SK-N-SH (cell line): ENCODE results near the gene NOTCH4. TPM values are rescaled to one million over a fixed set of nuclear protein-coding genes. Genes with fewer than 3 reads are reported as not detected.

Experiments
- CTCF ChIA-PET: fragments of 300-600, 350-600 bp; formaldehyde crosslinking; extraction: SDS; loops from one replicate; lab custom pipeline; 2021; lab: Yijun Ruan, JAX
- POLR2A ChIA-PET: fragments of 350-600 bp; sonication (Branson Sonifier 250); formaldehyde crosslinking; extraction: SDS; loops from one replicate; lab custom pipeline; 2020; ENCODE audit warnings: antibody characterized with exemption, inconsistent platforms; lab: Yijun Ruan, JAX
- DNase-seq: peaks from one replicate; pipeline ENCODE4 v3.0.0; 2012
- H2AFZ ChIP-seq: fragments of 200-600 bp; sonication (generic); 2 replicates; pipeline ENCODE4 v1.8.1; 2016; ENCODE audit warnings: antibody characterized with exemption, mild to moderate bottlenecking, low read depth
- H3F3A ChIP-seq: fragments of 200-600 bp; sonication (generic); replicated peaks from 2 replicates; pipeline ENCODE3; 2016; ENCODE audit warnings: antibody characterized with exemption, mild to moderate bottlenecking; ENCODE audit not compliant: insufficient read depth
- H3K27ac ChIP-seq, 2 experiments: fragments of 200-500 bp in 1 of 2; fragments of 200-600 bp in 1 of 2; sonication (Bioruptor generic) in 1 of 2; sonication (generic), shearing (Covaris generic) in 1 of 2; 2 replicates each; pipeline versions ENCODE4 v1.5.1 to v1.6.1; 2014 to 2016; ENCODE audit warnings: low read depth in 2 of 2, inconsistent platforms in 1 of 2, low read length in 1 of 2, mild to moderate bottlenecking in 1 of 2, mixed read lengths in 1 of 2
- H3K27me3 ChIP-seq: fragments of 200-600 bp; sonication (generic), shearing (Covaris generic); 2 replicates; pipeline ENCODE4 v1.6.1; 2016; ENCODE audit warnings: mixed run types; ENCODE audit not compliant: insufficient read depth
- H3K36me3 ChIP-seq, 2 experiments: fragments of 200-500 bp in 1 of 2; fragments of 200-600 bp in 1 of 2; sonication (Bioruptor generic) in 1 of 2; sonication (generic) in 1 of 2; replicated peaks in 1 of 2; 2 replicates each; pipeline versions ENCODE3 to v1.5.1; 2014 to 2016; ENCODE audit warnings: low read length in 1 of 2, mild to moderate bottlenecking in 1 of 2; ENCODE audit not compliant: insufficient read depth in 2 of 2, control insufficient read depth in 1 of 2
- H3K4me1 ChIP-seq, 2 experiments: fragments of 200-500 bp in 1 of 2; fragments of 200-600 bp in 1 of 2; sonication (Bioruptor generic) in 1 of 2; sonication (generic), shearing (Covaris generic) in 1 of 2; 2 replicates each; pipeline versions ENCODE4 v1.5.1 to v1.6.1; 2014 to 2016; ENCODE audit warnings: low read depth in 1 of 2, low read length in 1 of 2, mixed run types in 1 of 2; ENCODE audit not compliant: insufficient read depth in 2 of 2, control insufficient read depth in 1 of 2
- H3K4me2 ChIP-seq: fragments of 200-600 bp; sonication (generic), shearing (Covaris generic); 2 replicates; pipeline ENCODE4 v1.6.1; 2017; ENCODE audit warnings: mixed run types
- H3K4me3 ChIP-seq, 2 experiments: fragments of 200-500 bp in 1 of 2; fragments of 200-600 bp in 1 of 2; sonication (Bioruptor generic) in 1 of 2; sonication (generic), shearing (Covaris generic) in 1 of 2; 2 replicates each; pipeline versions ENCODE4 v1.5.1 to v1.8.1; 2014 to 2016; ENCODE audit warnings: low read depth in 2 of 2, inconsistent platforms in 1 of 2, low read length in 1 of 2, mild to moderate bottlenecking in 1 of 2, mixed read lengths in 1 of 2, moderate library complexity in 1 of 2
- H3K79me2 ChIP-seq: fragments of 200-600 bp; sonication (generic); 2 replicates; pipeline ENCODE4 v1.8.1; 2017; ENCODE audit warnings: mild to moderate bottlenecking; ENCODE audit not compliant: insufficient read depth
- H3K9ac ChIP-seq: fragments of 200-600 bp; sonication (generic); 2 replicates; pipeline ENCODE4 v1.6.1; 2017; ENCODE audit warnings: mixed run types
- H3K9me2 ChIP-seq: fragments of 200-600 bp; sonication (generic); 2 replicates; pipeline ENCODE4 v1.6.1; 2017; ENCODE audit warnings: mixed run types
- H3K9me3 ChIP-seq: fragments of 200-600 bp; sonication (generic); 2 replicates; pipeline ENCODE4 v1.6.1; 2017; ENCODE audit warnings: mixed run types, mild to moderate bottlenecking, moderate library complexity
- H4K20me1 ChIP-seq: fragments of 200-600 bp; sonication (generic); 2 replicates; pipeline ENCODE4 v1.6.1; 2017; ENCODE audit warnings: mild to moderate bottlenecking, mixed run types; ENCODE audit not compliant: insufficient read depth
- ELF1 ChIP-seq: IDR thresholded peaks from 2 replicates; pipeline ENCODE4 v1.4.0; 2012
- FOXJ3 ChIP-seq: sonication (generic); formaldehyde crosslinking; IDR thresholded peaks from 2 replicates; pipeline ENCODE4 v1.5.1; 2020; ENCODE audit warnings: mild to moderate bottlenecking, missing genetic modification reagents
- JUND ChIP-seq: IDR thresholded peaks from 2 replicates; pipeline ENCODE4 v1.4.0; 2012
- MXI1 ChIP-seq: IDR thresholded peaks from 2 replicates; pipeline ENCODE4 v1.6.1; 2012; ENCODE audit warnings: mild to moderate bottlenecking, low read depth, low read length, improper control_type of control experiment
- RXRA ChIP-seq: IDR thresholded peaks from 2 replicates; pipeline ENCODE4 v1.4.0; 2012; ENCODE audit warnings: low read depth, mild to moderate bottlenecking, borderline replicate concordance
- SIN3A ChIP-seq: IDR thresholded peaks from 2 replicates; pipeline ENCODE4 v1.6.1; 2012; ENCODE audit warnings: low read depth, mild to moderate bottlenecking, low read length, moderate library complexity, borderline replicate concordance
- SMC3 ChIP-seq: IDR thresholded peaks from 2 replicates; pipeline ENCODE4 v1.6.1; 2012; ENCODE audit warnings: low read depth, low read length, improper control_type of control experiment
- TEAD4 ChIP-seq: IDR thresholded peaks from 2 replicates; pipeline ENCODE4 v1.4.0; 2012; ENCODE audit warnings: mild to moderate bottlenecking, borderline replicate concordance; ENCODE audit not compliant: insufficient read depth
- WGBS: methylation state at CpG from one replicate; pipeline ENCODE4 v1.1.6; 2017; ENCODE audit warnings: low lambda C conversion rate; 5-methylcytosine and 5-hydroxymethylcytosine counted together
- polyA plus RNA-seq, 3 experiments: library from polyadenylated mRNA; depleted of rRNA; stranded (reverse); fragments of >200 nt; gene quantifications; 2 replicates each; pipeline ENCODE4 v1.2.3, GENCODE V29; 2012
- small RNA-seq, 7 experiments: library from RNA; depleted of rRNA; stranded (forward); fragments of <200 nt; gene quantifications; one replicate each; pipeline ENCODE3, GENCODE V24; 2012
- TF ChIP-seq, protein P1 (sequence below): fragments of 200-600 bp; sonication (generic); IDR thresholded peaks from 2 replicates; pipeline ENCODE4 v1.6.1; 2017; ENCODE audit warnings: antibody characterized with exemption, mild to moderate bottlenecking, moderate library complexity
- TF ChIP-seq, protein P2 (sequence below): fragments of 150-350 bp; IDR thresholded peaks from 2 replicates; pipeline ENCODE4 v1.6.1; 2016; ENCODE audit warnings: mild to moderate bottlenecking, low read depth, low read length

The NOTCH4 gene
- polyA plus RNA-seq, 1 of the 3 experiments (the other 2 are of a cell fraction): 2.5 TPM

DNA sequence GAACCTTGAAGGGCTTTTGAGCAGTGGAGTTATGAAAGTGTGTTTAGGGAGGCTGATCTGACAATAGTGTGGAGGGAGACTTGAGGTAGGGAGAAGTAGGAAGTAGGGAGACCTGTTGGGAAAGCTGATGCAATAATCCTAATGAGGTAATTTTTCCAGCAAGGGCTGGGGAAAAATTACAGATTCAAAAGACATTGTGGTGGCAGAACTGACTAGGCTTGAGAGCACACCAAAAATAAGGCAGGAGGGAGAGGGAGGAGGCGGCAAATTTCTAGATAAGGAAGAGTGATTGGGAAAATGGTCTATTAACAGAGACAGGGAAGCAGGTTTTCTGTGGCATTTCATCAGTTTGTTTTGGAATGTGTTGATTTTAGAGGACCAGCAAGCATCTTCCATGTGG, 77.6 kb downstream of the NOTCH4 start:
- H3K79me2 ChIP-seq: no peaks in the 10 kb centered on the region
- POLR2A ChIA-PET: no interaction called here
- H3K4me1 ChIP-seq: peaks cover 0 to 3% of the 10 kb centered on the region in 2 experiments; a peak in 1 of 4 replicates
- H3F3A ChIP-seq: no peaks in the 10 kb centered on the region
- no peak overlapping the region for H3K27ac ChIP-seq
- H3K36me3 ChIP-seq: no peaks in the 10 kb centered on the region
- no peak overlapping the region for H3K4me2 ChIP-seq
- WGBS: 97% methylated on average over 1 of the region's 1 CpG
- TF ChIP-seq JUND: no peak
- no peak for TF ChIP-seq MXI1
- no peak for TF ChIP-seq TEAD4
- TF ChIP-seq RXRA: no peak
- no peak for TF ChIP-seq FOXJ3 (CRISPR knock-in tag)
- no peak for TF ChIP-seq SMC3
- TF ChIP-seq, protein P1, sequence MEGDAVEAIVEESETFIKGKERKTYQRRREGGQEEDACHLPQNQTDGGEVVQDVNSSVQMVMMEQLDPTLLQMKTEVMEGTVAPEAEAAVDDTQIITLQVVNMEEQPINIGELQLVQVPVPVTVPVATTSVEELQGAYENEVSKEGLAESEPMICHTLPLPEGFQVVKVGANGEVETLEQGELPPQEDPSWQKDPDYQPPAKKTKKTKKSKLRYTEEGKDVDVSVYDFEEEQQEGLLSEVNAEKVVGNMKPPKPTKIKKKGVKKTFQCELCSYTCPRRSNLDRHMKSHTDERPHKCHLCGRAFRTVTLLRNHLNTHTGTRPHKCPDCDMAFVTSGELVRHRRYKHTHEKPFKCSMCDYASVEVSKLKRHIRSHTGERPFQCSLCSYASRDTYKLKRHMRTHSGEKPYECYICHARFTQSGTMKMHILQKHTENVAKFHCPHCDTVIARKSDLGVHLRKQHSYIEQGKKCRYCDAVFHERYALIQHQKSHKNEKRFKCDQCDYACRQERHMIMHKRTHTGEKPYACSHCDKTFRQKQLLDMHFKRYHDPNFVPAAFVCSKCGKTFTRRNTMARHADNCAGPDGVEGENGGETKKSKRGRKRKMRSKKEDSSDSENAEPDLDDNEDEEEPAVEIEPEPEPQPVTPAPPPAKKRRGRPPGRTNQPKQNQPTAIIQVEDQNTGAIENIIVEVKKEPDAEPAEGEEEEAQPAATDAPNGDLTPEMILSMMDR: no peak
- TF ChIP-seq, protein P2, sequence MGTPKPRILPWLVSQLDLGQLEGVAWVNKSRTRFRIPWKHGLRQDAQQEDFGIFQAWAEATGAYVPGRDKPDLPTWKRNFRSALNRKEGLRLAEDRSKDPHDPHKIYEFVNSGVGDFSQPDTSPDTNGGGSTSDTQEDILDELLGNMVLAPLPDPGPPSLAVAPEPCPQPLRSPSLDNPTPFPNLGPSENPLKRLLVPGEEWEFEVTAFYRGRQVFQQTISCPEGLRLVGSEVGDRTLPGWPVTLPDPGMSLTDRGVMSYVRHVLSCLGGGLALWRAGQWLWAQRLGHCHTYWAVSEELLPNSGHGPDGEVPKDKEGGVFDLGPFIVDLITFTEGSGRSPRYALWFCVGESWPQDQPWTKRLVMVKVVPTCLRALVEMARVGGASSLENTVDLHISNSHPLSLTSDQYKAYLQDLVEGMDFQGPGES: no peak
- TF ChIP-seq ELF1: no peak
- no peak for TF ChIP-seq SIN3A
- TF ChIP-seq, all 33 proteins: peak for 0
- CTCF ChIA-PET: interaction anchor here (0.6 kb wide), 1 partner anchor 654 kb away, joined by 4 read pairs; no protein-coding TSS in a partner anchor
- Histone ChIP-seq H3K9me3 (no peaks in the 10 kb centered on the region), H4K20me1 (no peaks in the 10 kb centered on the region), H3K9ac (no peak overlapping the region), H3K4me3 (no peak overlapping the region), H3K27me3 (no peaks in the 10 kb centered on the region), H3K9me2 (no peaks in the 10 kb centered on the region), H2AFZ (no peak overlapping the region)
- DNase-seq: no peak

Small RNA genes within 50 kb of the gene (small RNA-seq; reads per million reads assigned to genes)
- gene AL662884.1 (0 reads per million in 7 experiments), gene MIR6833 (0 to 0.06 (median 0) reads per million in 7 experiments)

Other genes with a start within 250 kb of the NOTCH4 start
- 9.9 and 11.4 TPM in 2 replicates for gene C4A, start 242.0 kb downstream of the NOTCH4 start, polyA plus RNA-seq (2012; rRNA removed)
- gene C4B, start 209.3 kb downstream of the NOTCH4 start, polyA plus RNA-seq (2012; rRNA removed): 6.8 and 10.9 TPM in 2 replicates
- 0.03 TPM in 1 of 2 replicates, not detected in the other for gene CYP21A2, start 185.7 kb downstream of the NOTCH4 start, polyA plus RNA-seq (2012; rRNA removed)
- gene TNXB, start 114.7 kb downstream of the NOTCH4 start, polyA plus RNA-seq (2012; rRNA removed): 0.48 and 0.55 TPM in 2 replicates
- 61.3 and 73.0 TPM in 2 replicates for gene ATF6B, start 95.8 kb downstream of the NOTCH4 start, polyA plus RNA-seq (2012; rRNA removed)
- 2.7 and 3.5 TPM in 2 replicates for gene FKBPL, start 93.8 kb downstream of the NOTCH4 start, polyA plus RNA-seq (2012; rRNA removed)
- gene PRRT1, start 72.1 kb downstream of the NOTCH4 start, polyA plus RNA-seq (2012; rRNA removed): 1.2 and 1.5 TPM in 2 replicates
- 32.7 and 42.1 TPM in 2 replicates for gene PPT2, start 69.9 kb downstream of the NOTCH4 start, polyA plus RNA-seq (2012; rRNA removed)
- 7.7 and 10.7 TPM in 2 replicates for gene EGFL8, start 59.5 kb downstream of the NOTCH4 start, polyA plus RNA-seq (2012; rRNA removed)
- 118 and 122 TPM in 2 replicates for gene AGPAT1, start 48.0 kb downstream of the NOTCH4 start, polyA plus RNA-seq (2012; rRNA removed)
- gene RNF5, start 45.7 kb downstream of the NOTCH4 start, polyA plus RNA-seq (2012; rRNA removed): 74.8 and 110 TPM in 2 replicates
- gene AGER, start 39.8 kb downstream of the NOTCH4 start, polyA plus RNA-seq (2012; rRNA removed): 2.9 and 3.5 TPM in 2 replicates
- gene PBX2, start 33.9 kb downstream of the NOTCH4 start, polyA plus RNA-seq (2012; rRNA removed): 74.5 and 83.1 TPM in 2 replicates
- 1.5 and 1.9 TPM in 2 replicates for gene GPSM3, start 31.4 kb downstream of the NOTCH4 start, polyA plus RNA-seq (2012; rRNA removed)
- not detected in 2 replicates for gene TSBP1, start 147.8 kb upstream of the NOTCH4 start, polyA plus RNA-seq (2012; rRNA removed)
- not detected in 2 replicates for gene BTNL2, start 183.1 kb upstream of the NOTCH4 start, polyA plus RNA-seq (2012; rRNA removed)
- 0.10 TPM in 1 of 2 replicates, not detected in the other for gene HLA-DRA, start 215.8 kb upstream of the NOTCH4 start, polyA plus RNA-seq (2012; rRNA removed)